OCI-LY7 (cell line): ENCODE measurements around the gene GGCX. TPM values are rescaled to one million over a fixed set of nuclear protein-coding genes. Genes with fewer than 3 reads are reported as not detected.

Experiments
- BruUV-seq: library from RNA; stranded (reverse); fragments of 400-500 nt; replicated peaks from 2 replicates; lab custom pipeline; 2021; lab: Mats Ljungman, UMichigan
- CTCF ChIA-PET: fragments of 300-600 bp; sonication (Branson Sonifier 250); formaldehyde crosslinking; loops from one replicate; lab custom pipeline; 2022; ENCODE audit warnings: antibody characterized with exemption; ENCODE audit not compliant: unreplicated experiment; lab: Charles Lee
- POLR2A ChIA-PET: fragments of 300-600 bp; sonication (Branson Sonifier 250); formaldehyde crosslinking; loops from one replicate; lab custom pipeline; 2022; ENCODE audit warnings: antibody characterized with exemption; lab: Charles Lee
- DNase-seq: peaks from one replicate; pipeline ENCODE4 v3.0.0-alpha.2; 2015; ENCODE audit warnings: low spot score
- H2AFZ ChIP-seq: fragments of 200-600 bp; sonication (generic), shearing (Covaris generic); 2 replicates; pipeline ENCODE4 v1.6.1; 2014; ENCODE audit warnings: mild to moderate bottlenecking, antibody characterized with exemption, low read length, moderate library complexity
- H3K27ac ChIP-seq: fragments of 200-600 bp; sonication (generic); 2 replicates; pipeline ENCODE4 v1.5.1; 2014; ENCODE audit warnings: mixed run types, low read depth, mild to moderate bottlenecking, moderate library complexity, low read length, inconsistent platforms; ENCODE audit not compliant: poor library complexity, severe bottlenecking
- H3K36me3 ChIP-seq: fragments of 200-600 bp; sonication (generic); 2 replicates; pipeline ENCODE4 v1.6.1; 2014; ENCODE audit warnings: mild to moderate bottlenecking, antibody characterized with exemption, low read length, moderate library complexity, mixed read lengths; ENCODE audit not compliant: insufficient read depth
- H3K4me1 ChIP-seq: fragments of 200-600 bp; sonication (generic); 2 replicates; pipeline ENCODE4 v1.5.1; 2014; ENCODE audit warnings: mild to moderate bottlenecking, low read length; ENCODE audit not compliant: insufficient read depth, poor library complexity, severe bottlenecking
- H3K4me2 ChIP-seq: fragments of 200-600 bp; sonication (generic); 2 replicates; pipeline ENCODE4 v1.6.1; 2014; ENCODE audit warnings: mild to moderate bottlenecking, low read length
- H3K4me3 ChIP-seq: fragments of 200-600 bp; sonication (generic); 2 replicates; pipeline ENCODE4 v1.5.1; 2014; ENCODE audit warnings: mild to moderate bottlenecking, low read depth, low read length; ENCODE audit not compliant: poor library complexity, severe bottlenecking
- H3K79me2 ChIP-seq: fragments of 200-600 bp; sonication (generic); 2 replicates; pipeline ENCODE4 v1.6.1; 2016; ENCODE audit warnings: low read depth, mild to moderate bottlenecking, low read length, moderate library complexity, mixed read lengths; ENCODE audit not compliant: insufficient read depth
- H3K9me2 ChIP-seq: fragments of 200-600 bp; sonication (generic); 2 replicates; pipeline ENCODE4 v1.6.1; 2016; ENCODE audit warnings: mild to moderate bottlenecking, low read length, mixed read lengths; ENCODE audit not compliant: insufficient read depth
- H3K9me3 ChIP-seq: fragments of 200-600 bp; sonication (generic); 2 replicates; pipeline ENCODE4 v1.6.1; 2014; ENCODE audit warnings: mild to moderate bottlenecking, mixed run types, low read length, mixed read lengths
- H4K20me1 ChIP-seq: fragments of 200-600 bp; sonication (generic); 2 replicates; pipeline ENCODE4 v1.6.1; 2014; ENCODE audit warnings: mild to moderate bottlenecking, antibody characterized with exemption, low read length, moderate library complexity, mixed read lengths; ENCODE audit not compliant: insufficient read depth
- EZH2phosphoT487 ChIP-seq: fragments of 200-600 bp; sonication (generic); IDR thresholded peaks from 2 replicates; pipeline ENCODE4 v1.6.1; 2018; ENCODE audit warnings: low read depth, borderline replicate concordance, mild to moderate bottlenecking, mixed run types, antibody characterized with exemption, low read length, moderate library complexity, mixed read lengths
- intact Hi-C: fragments of 100-400 bp; cut with micrococcal nuclease; formaldehyde crosslinking; loops from one replicate; pipeline ENCODE4 v1.10.0; 2022; ENCODE audit not compliant: unreplicated experiment
- total RNA-seq, 2 experiments: library from RNA; depleted of rRNA in 1 of 2; stranded (reverse); fragments of >200 nt in 1 of 2; shearing (Covaris generic) in 1 of 2; gene quantifications; 2 replicates each; pipeline ENCODE4 v1.2.3, GENCODE V29; 2014 to 2022
- TF ChIP-seq, protein P1 (sequence below): fragments of 200-600 bp; sonication (generic); conservative IDR thresholded peaks from 2 replicates; pipeline ENCODE4 v1.5.1; 2014; ENCODE audit warnings: mild to moderate bottlenecking, antibody characterized with exemption, low read length, moderate library complexity, mixed read lengths

GGCX gene
- total RNA-seq, 2 experiments from 2014 or later, result 32.5 to 33.3 TPM

DNA sequence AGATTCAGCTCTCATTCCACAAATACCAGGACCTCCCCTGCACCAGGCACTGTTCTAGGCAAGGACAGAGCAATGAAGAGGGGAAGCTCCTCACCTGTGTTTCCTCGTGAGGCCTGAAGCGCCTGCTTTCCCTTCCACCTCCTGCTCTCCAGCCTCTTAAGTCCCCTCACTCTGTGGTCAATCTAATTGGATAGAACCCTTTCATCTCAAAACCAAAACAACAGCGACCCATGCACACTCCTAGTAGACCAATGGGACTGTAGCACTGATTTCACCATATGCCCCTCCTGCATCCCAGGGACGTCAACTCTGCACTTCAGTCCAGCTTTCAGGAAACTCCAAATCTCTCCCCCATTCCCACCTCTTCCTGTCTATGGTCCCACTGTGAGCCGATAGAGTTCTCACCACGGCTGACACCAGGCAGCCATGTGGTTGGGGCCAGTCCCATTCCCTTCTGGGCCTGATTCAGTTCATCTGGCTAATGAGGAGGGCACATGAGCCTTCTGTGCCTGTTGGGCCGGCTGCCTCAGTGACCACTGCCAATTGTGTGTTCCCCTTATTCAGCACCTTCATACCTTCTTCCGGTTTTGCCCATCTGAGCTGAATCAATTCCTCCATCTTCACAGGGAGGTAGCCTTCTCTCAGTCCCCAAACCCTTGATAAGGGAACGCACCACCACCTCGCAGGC lies 55.6 kb downstream of the GGCX start:
- ChIA-PET CTCF (no interaction called here), POLR2A (interaction anchor here (0.8 to 1.7 kb wide), 2 partner anchors 18 to 92 kb away, joined by 4 to 7 read pairs; no protein-coding TSS in a partner anchor)
- no peak overlapping the region for H3K27ac ChIP-seq
- no peaks in the 10 kb centered on the region for H4K20me1 ChIP-seq
- TF ChIP-seq, protein P1, sequence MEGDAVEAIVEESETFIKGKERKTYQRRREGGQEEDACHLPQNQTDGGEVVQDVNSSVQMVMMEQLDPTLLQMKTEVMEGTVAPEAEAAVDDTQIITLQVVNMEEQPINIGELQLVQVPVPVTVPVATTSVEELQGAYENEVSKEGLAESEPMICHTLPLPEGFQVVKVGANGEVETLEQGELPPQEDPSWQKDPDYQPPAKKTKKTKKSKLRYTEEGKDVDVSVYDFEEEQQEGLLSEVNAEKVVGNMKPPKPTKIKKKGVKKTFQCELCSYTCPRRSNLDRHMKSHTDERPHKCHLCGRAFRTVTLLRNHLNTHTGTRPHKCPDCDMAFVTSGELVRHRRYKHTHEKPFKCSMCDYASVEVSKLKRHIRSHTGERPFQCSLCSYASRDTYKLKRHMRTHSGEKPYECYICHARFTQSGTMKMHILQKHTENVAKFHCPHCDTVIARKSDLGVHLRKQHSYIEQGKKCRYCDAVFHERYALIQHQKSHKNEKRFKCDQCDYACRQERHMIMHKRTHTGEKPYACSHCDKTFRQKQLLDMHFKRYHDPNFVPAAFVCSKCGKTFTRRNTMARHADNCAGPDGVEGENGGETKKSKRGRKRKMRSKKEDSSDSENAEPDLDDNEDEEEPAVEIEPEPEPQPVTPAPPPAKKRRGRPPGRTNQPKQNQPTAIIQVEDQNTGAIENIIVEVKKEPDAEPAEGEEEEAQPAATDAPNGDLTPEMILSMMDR, result no peak
- intact Hi-C loops, result no loop called here
- H3K4me2 ChIP-seq, result no peak overlapping the region
- H2AFZ ChIP-seq, result no peak overlapping the region
- no peak for DNase-seq
- no peaks in the 10 kb centered on the region for H3K79me2 ChIP-seq
- H3K36me3 ChIP-seq, result no peaks in the 10 kb centered on the region
- no TSS peak for BruUV-seq
- H3K4me3 ChIP-seq, result no peak overlapping the region
- no peaks in the 10 kb centered on the region for H3K9me2 ChIP-seq
- no peaks in the 10 kb centered on the region for H3K4me1 ChIP-seq
- no peaks in the 10 kb centered on the region for H3K9me3 ChIP-seq

DNA sequence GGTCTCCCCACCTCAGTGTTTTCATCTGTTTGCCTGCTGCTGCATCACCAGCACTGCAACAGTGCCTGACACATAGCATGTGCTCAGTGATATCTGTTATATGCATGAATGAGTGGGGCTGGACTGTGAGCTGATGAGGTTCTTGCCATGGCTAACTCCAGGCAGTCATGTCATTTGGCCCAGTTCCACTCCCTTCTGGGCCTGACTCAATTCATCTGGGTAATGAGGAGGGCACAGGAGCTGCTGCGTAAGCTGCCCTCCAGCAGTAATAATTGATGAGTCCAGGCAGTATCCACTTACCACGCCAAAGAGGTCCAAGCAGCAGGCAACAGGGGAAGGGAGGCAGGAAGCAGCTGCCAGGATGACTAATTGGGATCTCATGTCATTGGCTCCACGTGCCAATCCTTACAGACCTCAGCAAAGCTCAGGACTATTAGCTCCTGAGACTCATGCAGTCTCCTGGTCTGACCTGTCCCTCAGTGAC lies 56.5 kb downstream of the GGCX start:
- Histone ChIP-seq H3K36me3 (no peaks in the 10 kb centered on the region), H3K4me1 (no peaks in the 10 kb centered on the region), H3K27ac (no peak overlapping the region), H3K79me2 (no peaks in the 10 kb centered on the region), H4K20me1 (no peaks in the 10 kb centered on the region), H3K4me3 (no peak overlapping the region), H2AFZ (no peak overlapping the region), H3K9me2 (no peaks in the 10 kb centered on the region), H3K4me2 (no peak overlapping the region), H3K9me3 (no peaks in the 10 kb centered on the region)
- CTCF ChIA-PET, result no interaction called here
- intact Hi-C loops, result loop anchor here (5.0 kb wide), 1 partner anchor 38 kb away; no protein-coding TSS in a partner anchor
- POLR2A ChIA-PET, result no interaction called here
- TF ChIP-seq, protein P1, result no peak
- TF ChIP-seq EZH2phosphoT487, result no peak
- no TSS peak for BruUV-seq
- no peak for DNase-seq
